Measurements from ENCODE around the gene FRMD4B.

Gene FRMD4B

GRCh38 chr3:69409831-69410230 lies 23.9 kb upstream of the FRMD4B start:
- H3K9me3 ChIP-seq (ENCODE audit: low read length): peaks cover 11% of the 10 kb centered on the region
- H2AFZ ChIP-seq (ENCODE audit: low read length): peak overlapping the region; percentile 82; the same call in 1 of the 2 replicates
- H3K9ac ChIP-seq (ENCODE audit: low read length): no peak overlapping the region
- TF ChIP-seq, protein P1, sequence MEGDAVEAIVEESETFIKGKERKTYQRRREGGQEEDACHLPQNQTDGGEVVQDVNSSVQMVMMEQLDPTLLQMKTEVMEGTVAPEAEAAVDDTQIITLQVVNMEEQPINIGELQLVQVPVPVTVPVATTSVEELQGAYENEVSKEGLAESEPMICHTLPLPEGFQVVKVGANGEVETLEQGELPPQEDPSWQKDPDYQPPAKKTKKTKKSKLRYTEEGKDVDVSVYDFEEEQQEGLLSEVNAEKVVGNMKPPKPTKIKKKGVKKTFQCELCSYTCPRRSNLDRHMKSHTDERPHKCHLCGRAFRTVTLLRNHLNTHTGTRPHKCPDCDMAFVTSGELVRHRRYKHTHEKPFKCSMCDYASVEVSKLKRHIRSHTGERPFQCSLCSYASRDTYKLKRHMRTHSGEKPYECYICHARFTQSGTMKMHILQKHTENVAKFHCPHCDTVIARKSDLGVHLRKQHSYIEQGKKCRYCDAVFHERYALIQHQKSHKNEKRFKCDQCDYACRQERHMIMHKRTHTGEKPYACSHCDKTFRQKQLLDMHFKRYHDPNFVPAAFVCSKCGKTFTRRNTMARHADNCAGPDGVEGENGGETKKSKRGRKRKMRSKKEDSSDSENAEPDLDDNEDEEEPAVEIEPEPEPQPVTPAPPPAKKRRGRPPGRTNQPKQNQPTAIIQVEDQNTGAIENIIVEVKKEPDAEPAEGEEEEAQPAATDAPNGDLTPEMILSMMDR (IDR thresholded peaks at IDR 0.05; ENCODE audit: low read length): no peak
- no peaks in the 10 kb centered on the region for H3K79me2 ChIP-seq (ENCODE audit: insufficient read depth, low read length)
- H3K36me3 ChIP-seq (ENCODE audit: insufficient read depth, low read length): no peaks in the 10 kb centered on the region
- peaks cover 8% of the 10 kb centered on the region for H3K4me1 ChIP-seq (ENCODE audit: insufficient read depth, low read length, severe bottlenecking)
- no peaks in the 10 kb centered on the region for H3F3A ChIP-seq (ENCODE audit: insufficient read depth, low read length)
- no peaks in the 10 kb centered on the region for H3K9me2 ChIP-seq (ENCODE audit: low read depth, low read length)
- no peak overlapping the region for H3K4me3 ChIP-seq (ENCODE audit: low read depth, low read length, poor library complexity, severe bottlenecking)
- no peak overlapping the region for H3K27ac ChIP-seq (ENCODE audit: low read depth, low read length, poor library complexity, severe bottlenecking)
- no peak overlapping the region for H3K4me2 ChIP-seq (ENCODE audit: low read length)
- H4K20me1 ChIP-seq (ENCODE audit: insufficient read depth, low read length): no peaks in the 10 kb centered on the region
- H3K27me3 ChIP-seq (ENCODE audit: insufficient read depth, low read length): no peaks in the 10 kb centered on the region

- H3K9me2 ChIP-seq (ENCODE audit: low read depth, low read length): no peaks in the 10 kb centered on the region
Observed at GRCh38 chr3:69409011-69409410, 23.1 kb upstream of the FRMD4B start.

DNA sequence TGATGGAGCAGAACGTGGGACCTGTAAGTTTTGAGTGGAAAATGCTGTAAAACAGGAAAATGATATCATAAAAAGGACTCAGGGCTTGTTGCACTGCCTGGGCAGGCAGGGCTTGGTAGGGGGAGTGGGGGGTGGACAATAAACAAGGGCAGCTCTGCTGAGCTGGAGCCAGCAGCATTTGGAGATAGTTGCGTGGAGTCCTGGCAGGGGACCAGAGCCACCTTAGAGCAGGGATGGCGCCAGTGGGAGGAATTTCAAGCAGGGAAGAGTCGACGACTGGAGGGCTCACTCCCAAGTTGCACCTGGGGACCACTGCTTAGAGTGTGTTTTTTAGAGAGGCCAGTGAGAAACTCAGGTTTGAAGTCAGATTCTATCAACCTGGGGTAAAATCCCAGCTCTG lies 22.7 kb upstream of the FRMD4B start:
- Histone ChIP-seq H3K36me3 (ENCODE audit: insufficient read depth, low read length) (no peaks in the 10 kb centered on the region), H3K4me1 (ENCODE audit: insufficient read depth, low read length, severe bottlenecking) (peaks cover 8% of the 10 kb centered on the region), H3K9me3 (ENCODE audit: low read length) (peaks cover 13% of the 10 kb centered on the region), H3K27me3 (ENCODE audit: insufficient read depth, low read length) (no peaks in the 10 kb centered on the region), H3K79me2 (ENCODE audit: insufficient read depth, low read length) (no peaks in the 10 kb centered on the region), H3K4me2 (ENCODE audit: low read length) (no peak overlapping the region), H2AFZ (ENCODE audit: low read length) (no peak overlapping the region), H3F3A (ENCODE audit: insufficient read depth, low read length) (no peaks in the 10 kb centered on the region), H4K20me1 (ENCODE audit: insufficient read depth, low read length) (no peaks in the 10 kb centered on the region), H3K27ac (ENCODE audit: low read depth, low read length, poor library complexity, severe bottlenecking) (no peak overlapping the region), H3K9ac (ENCODE audit: low read length) (no peak overlapping the region), H3K4me3 (ENCODE audit: low read depth, low read length, poor library complexity, severe bottlenecking) (no peak overlapping the region), H3K9me2 (ENCODE audit: low read depth, low read length) (no peaks in the 10 kb centered on the region)
- no peak for TF ChIP-seq EZH2 (IDR thresholded peaks at IDR 0.05; ENCODE audit: borderline replicate concordance, low read length)
- TF ChIP-seq, protein P1 (IDR thresholded peaks at IDR 0.05; ENCODE audit: low read length): no peak

More at GRCh38 chr3:69409011-69409410, 23.1 kb upstream of the FRMD4B start:
- no peak overlapping the region for H3K9ac ChIP-seq (ENCODE audit: low read length)
- no peaks in the 10 kb centered on the region for H3K36me3 ChIP-seq (ENCODE audit: insufficient read depth, low read length)
- H4K20me1 ChIP-seq (ENCODE audit: insufficient read depth, low read length): no peaks in the 10 kb centered on the region
- TF ChIP-seq, protein P1 (IDR thresholded peaks at IDR 0.05; ENCODE audit: low read length): no peak
- no peak for TF ChIP-seq EZH2 (IDR thresholded peaks at IDR 0.05; ENCODE audit: borderline replicate concordance, low read length)
- no peaks in the 10 kb centered on the region for H3F3A ChIP-seq (ENCODE audit: insufficient read depth, low read length)
- H3K27me3 ChIP-seq (ENCODE audit: insufficient read depth, low read length): no peaks in the 10 kb centered on the region
- H3K27ac ChIP-seq (ENCODE audit: low read depth, low read length, poor library complexity, severe bottlenecking): no peak overlapping the region
- no peaks in the 10 kb centered on the region for H3K79me2 ChIP-seq (ENCODE audit: insufficient read depth, low read length)
- peaks cover 13% of the 10 kb centered on the region for H3K9me3 ChIP-seq (ENCODE audit: low read length)
- H3K4me1 ChIP-seq (ENCODE audit: insufficient read depth, low read length, severe bottlenecking): peaks cover 8% of the 10 kb centered on the region
- no peak overlapping the region for H3K4me2 ChIP-seq (ENCODE audit: low read length)
- no peak overlapping the region for H2AFZ ChIP-seq (ENCODE audit: low read length)
- H3K4me3 ChIP-seq (ENCODE audit: low read depth, low read length, poor library complexity, severe bottlenecking): no peak overlapping the region

Measured in OCI-LY1 (cell line).